Right cardiac atrium (tissue), 5 donors: ENCODE results near the gene PCBP3. TPM values are rescaled to one million over a fixed set of nuclear protein-coding genes. Genes with fewer than 3 reads are reported as not detected.

ENCODE experiments used
- ATAC-seq, 2 donors: fragments of 200-7000 bp; cut with Tn5 transposase; one replicate each; pipeline versions ENCODE4 v1.8.0 to v1.9.1; 2020; ENCODE audit warnings: moderate library complexity in 2 of 2, mild to moderate bottlenecking in 1 of 2
- DNase-seq, 3 donors: peaks; one replicate each; pipeline ENCODE4 v3.0.0-alpha.2; 2020
- H3K27ac ChIP-seq: one replicate; pipeline ENCODE4 v1.5.1; 2013; ENCODE audit warnings: mild to moderate bottlenecking, low read length, control low read depth, moderate library complexity
- H3K27me3 ChIP-seq: one replicate; pipeline ENCODE4 v1.6.1; 2013; ENCODE audit not compliant: control insufficient read depth, insufficient read depth
- H3K4me1 ChIP-seq: one replicate; pipeline ENCODE4 v1.6.1; 2013; ENCODE audit warnings: low read length; ENCODE audit not compliant: control insufficient read depth, insufficient read depth
- H3K4me3 ChIP-seq: one replicate; pipeline ENCODE4 v1.5.1; 2013; ENCODE audit warnings: low read length, control low read depth
- H3K9me3 ChIP-seq: one replicate; pipeline ENCODE4 v1.6.1; 2013; ENCODE audit warnings: low read length; ENCODE audit not compliant: control insufficient read depth
- WGBS: extraction: QIAGEN DNeasy Blood & Tissue Kit; methylation state at CpG from one replicate; pipeline ENCODE4 v1.1.7; 2013; 5-methylcytosine and 5-hydroxymethylcytosine counted together
- intact Hi-C, 4 donors: fragments of 100-400 bp; cut with DNase I; formaldehyde crosslinking; loops; one replicate each; pipeline versions ENCODE4 v1.11.0 to v1.14.0; 2022 to 2023
- polyA plus RNA-seq: library from polyadenylated mRNA; stranded (reverse); fragments of 200-250 nt; gene quantifications from one replicate; pipeline ENCODE4 v1.2.3, GENCODE V29; 2013
- total RNA-seq, 4 donors: library from RNA; stranded (reverse); fragmentation: NEBNext Ultra II Directional; extraction: Animal tissue kit (Norgen Biotek cat#: 25700); gene quantifications; one replicate each; pipeline ENCODE4 v1.2.1, GENCODE V29; 2021
- donor health status: healthy with polysubstance abuse.
- donor health status: DM: no; HTN: yes; CAD: no.
- donor health status: DM: no; HTN: no; CAD: no.
- donor health status: DM: no; HTN: yes; CAD: no; lungs with severe emphysema.
- donor health status: DM: yes; HTN: yes; CAD: no.

PCBP3 gene
- total and polyA plus RNA-seq, 5 donors, result 1.2 to 4.9 (median 3.4) TPM

GRCh38 chr21:45870851-45871615 lies 227.5 kb downstream of the PCBP3 start:
- Histone ChIP-seq H3K4me3 (no peak overlapping the region), H3K27ac (no peak overlapping the region), H3K4me1 (no peaks in the 10 kb centered on the region), H3K27me3 (no peaks in the 10 kb centered on the region), H3K9me3 (no peaks in the 10 kb centered on the region)
- no peak for ATAC-seq
- WGBS, result 87% methylated on average over 17 of the region's 17 CpGs
- DNase-seq, result no peak
- intact Hi-C loops, result no loop called here

- no peaks in the 10 kb centered on the region for H3K27me3 ChIP-seq
- H3K9me3 ChIP-seq, result no peaks in the 10 kb centered on the region
- intact Hi-C loops, result no loop called here
- no peak overlapping the region for H3K27ac ChIP-seq
- no peak overlapping the region for H3K4me3 ChIP-seq
- H3K4me1 ChIP-seq, result no peaks in the 10 kb centered on the region
- 82% methylated on average over 22 of the region's 22 CpGs for WGBS
- DNase-seq (no peak), ATAC-seq (no peak)
These were observed 228.2 kb downstream of the PCBP3 start for GRCh38 chr21:45871616-45872236.

DNA sequence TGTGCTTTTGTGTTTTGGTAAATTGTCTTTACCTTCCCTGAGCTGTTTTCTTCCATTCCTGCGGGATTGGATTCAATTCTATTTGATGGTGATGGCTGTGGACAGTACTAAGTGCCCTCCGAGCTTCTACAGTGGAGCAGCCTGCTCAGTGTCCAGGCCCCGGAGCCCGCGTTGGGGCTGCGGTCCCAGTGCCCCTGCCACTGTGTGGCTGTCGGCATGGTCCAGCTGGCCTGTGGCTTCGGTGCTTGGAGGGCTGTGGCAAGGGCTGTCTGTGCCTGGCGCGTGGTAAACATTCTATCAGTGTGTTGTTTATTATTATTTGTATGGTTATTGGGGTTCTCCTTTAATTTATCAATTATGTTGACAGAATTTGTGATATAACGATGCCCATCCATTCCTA lies 228.9 kb downstream of the PCBP3 start:
- no peak overlapping the region for H3K4me3 ChIP-seq
- H3K4me1 ChIP-seq, result no peaks in the 10 kb centered on the region
- H3K9me3 ChIP-seq, result no peaks in the 10 kb centered on the region
- no peak for ATAC-seq
- 87% methylated on average over 11 of the region's 11 CpGs for WGBS
- no peak for DNase-seq
- no peak overlapping the region for H3K27ac ChIP-seq
- intact Hi-C loops, result no loop called here
- no peaks in the 10 kb centered on the region for H3K27me3 ChIP-seq

DNA sequence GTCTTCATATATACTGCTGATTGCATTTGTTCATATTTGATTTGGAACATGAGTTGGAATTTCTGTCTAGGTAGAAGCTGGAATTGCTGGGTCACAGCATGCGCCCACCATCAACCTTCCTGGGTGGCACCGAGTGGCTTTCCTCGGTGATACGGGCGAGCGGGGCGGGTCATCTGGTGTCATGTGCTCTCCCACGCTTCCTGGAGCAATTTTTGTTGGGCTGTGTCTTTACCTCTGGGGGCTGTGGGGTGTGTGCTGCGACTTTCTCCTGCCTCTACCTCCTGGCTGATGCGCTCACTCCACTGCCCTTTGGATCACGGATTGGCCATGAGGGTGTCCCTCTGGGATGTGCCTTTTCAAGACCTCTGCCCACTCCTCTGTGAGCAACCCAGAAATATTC lies 229.4 kb downstream of the PCBP3 start:
- Histone ChIP-seq H3K27ac (no peak overlapping the region), H3K9me3 (no peaks in the 10 kb centered on the region), H3K4me1 (no peaks in the 10 kb centered on the region), H3K4me3 (no peak overlapping the region), H3K27me3 (no peaks in the 10 kb centered on the region)
- DNase-seq (no peak), ATAC-seq (no peak)
- 78% methylated on average over 11 of the region's 11 CpGs for WGBS
- intact Hi-C loops, result no loop called here

GRCh38 chr21:45873418-45873817 lies 229.9 kb downstream of the PCBP3 start:
- Histone ChIP-seq H3K9me3 (no peaks in the 10 kb centered on the region), H3K27ac (no peak overlapping the region), H3K4me3 (no peak overlapping the region), H3K27me3 (no peaks in the 10 kb centered on the region), H3K4me1 (no peaks in the 10 kb centered on the region)
- ATAC-seq, result no peak
- intact Hi-C loops, result no loop called here
- DNase-seq, result no peak
- WGBS, result 85% methylated on average over 11 of the region's 11 CpGs

- no peak for DNase-seq
- no peaks in the 10 kb centered on the region for H3K27me3 ChIP-seq
- WGBS, result 92% methylated on average over 15 of the region's 15 CpGs
These were observed 230.3 kb downstream of the PCBP3 start for GRCh38 chr21:45873866-45874265.

GRCh38 chr21:45874716-45875415 lies 231.3 kb downstream of the PCBP3 start:
- Histone ChIP-seq H3K4me1 (no peaks in the 10 kb centered on the region), H3K4me3 (no peak overlapping the region), H3K9me3 (no peaks in the 10 kb centered on the region), H3K27ac (no peak overlapping the region), H3K27me3 (no peaks in the 10 kb centered on the region)
- peak in 1 of 3 donors; percentile 76 for DNase-seq
- WGBS, result 79% methylated on average over 33 of the region's 33 CpGs
- intact Hi-C loops, result no loop called here
- ATAC-seq, result peak; percentile 40 to 81

More at GRCh38 chr21:45873866-45874265, 230.3 kb downstream of the PCBP3 start:
- Histone ChIP-seq H3K9me3 (no peaks in the 10 kb centered on the region), H3K4me3 (no peak overlapping the region), H3K27ac (no peak overlapping the region), H3K4me1 (no peaks in the 10 kb centered on the region)
- ATAC-seq, result no peak
- intact Hi-C loops, result no loop called here

- 77% methylated on average over 6 of the region's 6 CpGs for WGBS
- ATAC-seq, result no peak
- Histone ChIP-seq H3K9me3 (no peaks in the 10 kb centered on the region), H3K4me1 (no peaks in the 10 kb centered on the region), H3K27me3 (no peaks in the 10 kb centered on the region), H3K4me3 (no peak overlapping the region), H3K27ac (no peak overlapping the region)
- intact Hi-C loops, result no loop called here
- DNase-seq, result peak in 1 of 3 donors; percentile 24
These were observed 231.9 kb downstream of the PCBP3 start for GRCh38 chr21:45875416-45875760.

DNA sequence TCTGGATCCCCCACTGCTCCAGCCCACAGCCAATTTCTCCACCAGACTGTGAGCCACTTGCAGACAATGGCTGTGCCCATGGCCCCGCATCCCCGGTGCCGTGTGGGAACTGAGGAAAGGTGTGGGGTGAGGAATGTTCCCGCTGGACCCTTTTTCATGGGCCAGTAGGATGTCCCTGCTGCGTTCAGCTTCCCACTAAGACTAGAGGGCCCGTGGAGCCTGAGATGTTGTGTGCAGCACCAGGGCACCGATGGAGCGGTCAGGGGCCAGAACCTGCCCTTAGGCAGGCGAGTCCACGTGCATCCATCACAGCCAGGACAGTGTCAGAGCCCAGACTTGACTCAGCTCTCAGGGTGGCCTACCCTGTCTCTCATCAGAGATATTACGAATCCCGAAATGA lies 232.4 kb downstream of the PCBP3 start:
- no peak overlapping the region for H3K27ac ChIP-seq
- H3K4me3 ChIP-seq, result no peak overlapping the region
- no peaks in the 10 kb centered on the region for H3K9me3 ChIP-seq
- H3K27me3 ChIP-seq, result no peaks in the 10 kb centered on the region
- no peak for ATAC-seq
- DNase-seq, result peak in 1 of 3 donors; percentile 13
- intact Hi-C loops, result no loop called here
- WGBS, result 91% methylated on average over 12 of the region's 12 CpGs
- H3K4me1 ChIP-seq, result no peaks in the 10 kb centered on the region

- intact Hi-C loops, result no loop called here
- H3K27ac ChIP-seq, result no peak overlapping the region
- H3K9me3 ChIP-seq, result no peaks in the 10 kb centered on the region
- DNase-seq (no peak), ATAC-seq (peak; percentile 9 to 17)
- no peaks in the 10 kb centered on the region for H3K4me1 ChIP-seq
- WGBS, result 54% methylated on average over 28 of the region's 28 CpGs
- H3K4me3 ChIP-seq, result no peak overlapping the region
- no peaks in the 10 kb centered on the region for H3K27me3 ChIP-seq
These were observed 233.1 kb downstream of the PCBP3 start for GRCh38 chr21:45876381-45877170.

DNA sequence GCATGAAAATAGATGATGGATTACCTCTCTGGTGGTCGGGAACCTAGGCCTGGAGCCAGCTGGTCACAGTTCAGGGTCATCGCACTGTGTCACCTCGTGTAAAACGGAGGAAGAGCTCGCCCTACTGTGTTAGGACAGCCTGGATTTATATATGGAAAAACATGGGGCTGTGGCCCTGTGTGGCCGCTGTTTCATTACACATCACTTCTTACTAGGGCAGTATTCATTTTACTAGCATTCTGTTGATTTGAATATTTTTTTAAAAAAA lies 233.6 kb downstream of the PCBP3 start:
- H3K4me3 ChIP-seq, result no peak overlapping the region
- no peaks in the 10 kb centered on the region for H3K27me3 ChIP-seq
- H3K9me3 ChIP-seq, result no peaks in the 10 kb centered on the region
- 64% methylated on average over 6 of the region's 6 CpGs for WGBS
- DNase-seq, result peak in 1 of 3 donors; percentile 8
- H3K4me1 ChIP-seq, result no peaks in the 10 kb centered on the region
- intact Hi-C loops, result no loop called here
- ATAC-seq, result no peak
- no peak overlapping the region for H3K27ac ChIP-seq
